ENCODE results near the gene MTERF2.

Gene MTERF2

DNA sequence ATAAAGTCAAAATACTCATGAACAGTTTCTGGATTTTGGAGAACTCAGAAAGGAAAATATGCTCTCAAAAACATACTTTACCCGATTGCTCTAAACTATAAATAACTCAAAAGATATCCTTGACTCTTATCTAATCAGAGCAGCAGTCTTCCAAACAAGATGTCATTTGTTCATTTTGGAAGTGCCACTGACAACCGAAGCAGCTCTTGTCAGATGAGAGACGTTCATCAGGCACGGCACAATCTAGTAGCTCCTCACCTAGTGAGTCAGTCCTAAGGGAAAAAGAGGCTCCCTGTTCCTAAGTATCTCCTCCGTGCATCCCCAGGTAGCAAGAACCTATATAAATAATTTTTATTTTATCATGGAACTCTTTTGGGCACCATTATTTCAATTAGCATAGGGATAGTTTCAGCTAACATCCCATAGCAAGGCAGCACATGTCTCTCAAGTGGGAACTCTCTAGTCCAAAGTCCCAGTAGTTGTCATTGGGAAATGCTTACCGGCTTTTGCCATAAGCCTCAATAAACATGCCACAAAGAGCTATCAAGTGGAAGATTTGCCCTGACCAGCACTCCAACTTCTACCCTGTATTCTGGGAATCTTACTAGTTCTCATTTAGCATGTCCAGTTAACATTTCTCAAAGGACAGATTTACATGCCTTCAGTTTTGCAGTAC lies 45.3 kb downstream of the MTERF2 start:
- Histone ChIP-seq H3K27ac (no peak overlapping the region), H2AFZ (ENCODE audit: low read depth) (no peak overlapping the region), H3K4me1 (ENCODE audit: low read depth, poor library complexity, severe bottlenecking) (no peaks in the 10 kb centered on the region), H3K4me2 (no peak overlapping the region), H3K79me2 (ENCODE audit: insufficient read depth, low read depth) (no peaks in the 10 kb centered on the region), H3K36me3 (ENCODE audit: insufficient read depth) (no peaks in the 10 kb centered on the region), H3K4me3 (IDR thresholded peaks at IDR 0.05; ENCODE audit: insufficient read depth, low read depth, low read length) (no peak overlapping the region), H3K9ac (no peak overlapping the region), H3K27me3 (ENCODE audit: insufficient read depth, low read depth) (no peaks in the 10 kb centered on the region), H4K20me1 (ENCODE audit: insufficient read depth) (no peaks in the 10 kb centered on the region)
- TF ChIP-seq, protein P1, sequence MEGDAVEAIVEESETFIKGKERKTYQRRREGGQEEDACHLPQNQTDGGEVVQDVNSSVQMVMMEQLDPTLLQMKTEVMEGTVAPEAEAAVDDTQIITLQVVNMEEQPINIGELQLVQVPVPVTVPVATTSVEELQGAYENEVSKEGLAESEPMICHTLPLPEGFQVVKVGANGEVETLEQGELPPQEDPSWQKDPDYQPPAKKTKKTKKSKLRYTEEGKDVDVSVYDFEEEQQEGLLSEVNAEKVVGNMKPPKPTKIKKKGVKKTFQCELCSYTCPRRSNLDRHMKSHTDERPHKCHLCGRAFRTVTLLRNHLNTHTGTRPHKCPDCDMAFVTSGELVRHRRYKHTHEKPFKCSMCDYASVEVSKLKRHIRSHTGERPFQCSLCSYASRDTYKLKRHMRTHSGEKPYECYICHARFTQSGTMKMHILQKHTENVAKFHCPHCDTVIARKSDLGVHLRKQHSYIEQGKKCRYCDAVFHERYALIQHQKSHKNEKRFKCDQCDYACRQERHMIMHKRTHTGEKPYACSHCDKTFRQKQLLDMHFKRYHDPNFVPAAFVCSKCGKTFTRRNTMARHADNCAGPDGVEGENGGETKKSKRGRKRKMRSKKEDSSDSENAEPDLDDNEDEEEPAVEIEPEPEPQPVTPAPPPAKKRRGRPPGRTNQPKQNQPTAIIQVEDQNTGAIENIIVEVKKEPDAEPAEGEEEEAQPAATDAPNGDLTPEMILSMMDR (conservative IDR thresholded peaks at IDR 0.05; ENCODE audit: low read depth, low read length), result no peak

DNA sequence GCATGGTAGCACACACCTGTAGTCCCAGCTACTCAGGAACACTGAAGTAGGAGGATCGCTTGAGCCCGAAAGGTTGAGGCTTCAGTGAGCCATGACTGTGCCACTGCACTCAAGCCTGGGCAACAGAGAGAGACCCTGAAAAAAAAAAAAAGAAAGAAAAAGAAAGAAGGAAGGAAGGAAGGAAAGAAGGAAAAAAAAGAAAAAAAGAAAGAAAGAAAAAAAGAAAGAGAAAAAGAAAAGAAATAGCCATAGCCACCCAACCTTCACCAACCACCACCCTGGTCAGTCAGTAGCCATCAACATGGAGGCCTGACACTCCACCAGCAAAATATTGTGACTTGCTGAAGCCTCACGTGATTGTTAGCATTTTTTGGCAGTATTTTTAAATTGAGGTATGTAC lies 52.7 kb downstream of the MTERF2 start:
- no peak overlapping the region for H3K4me2 ChIP-seq

More for the DNA sequence above, 52.7 kb downstream of the MTERF2 start:
- no peaks in the 10 kb centered on the region for H3K4me1 ChIP-seq (ENCODE audit: low read depth, poor library complexity, severe bottlenecking)
- TF ChIP-seq, protein P1 (conservative IDR thresholded peaks at IDR 0.05; ENCODE audit: low read depth, low read length), result no peak
- H2AFZ ChIP-seq (ENCODE audit: low read depth), result no peak overlapping the region
- no peak overlapping the region for H3K27ac ChIP-seq
- H3K36me3 ChIP-seq (ENCODE audit: insufficient read depth), result no peaks in the 10 kb centered on the region
- no peak overlapping the region for H3K4me3 ChIP-seq (IDR thresholded peaks at IDR 0.05; ENCODE audit: insufficient read depth, low read depth, low read length)
- H3K27me3 ChIP-seq (ENCODE audit: insufficient read depth, low read depth), result no peaks in the 10 kb centered on the region
- no peaks in the 10 kb centered on the region for H4K20me1 ChIP-seq (ENCODE audit: insufficient read depth)
- H3K9ac ChIP-seq, result no peak overlapping the region
- no peaks in the 10 kb centered on the region for H3K79me2 ChIP-seq (ENCODE audit: insufficient read depth, low read depth)

Data from KMS-11 (cell line).